Measurements from ENCODE around the gene VSTM2L.

GRCh38 chr20:37977338-37977737 lies 74.4 kb downstream of the VSTM2L start:
- TF ChIP-seq POLR2A (IDR thresholded peaks at IDR 0.05; ENCODE audit: low read depth, low read length) = no peak
- no peak for TF ChIP-seq POLR2AphosphoS5 (IDR thresholded peaks at IDR 0.05; ENCODE audit: low read depth, low read length)
- no peak for TF ChIP-seq TAF1 (IDR thresholded peaks at IDR 0.05; ENCODE audit: borderline replicate concordance, low read depth, low read length)

Measured in GM12892 (cell line).